ENCODE results near the gene TMEM154. TPM values are rescaled to one million over a fixed set of nuclear protein-coding genes. Genes with fewer than 3 reads are reported as not detected.

Gene TMEM154
- total and polyA plus RNA-seq, 10 of the 15 experiments (the other 5 are each of a cell fraction or from before 2014, with no cell fraction given) = 5.1 to 41.4 (median 18.2) TPM

DNA sequence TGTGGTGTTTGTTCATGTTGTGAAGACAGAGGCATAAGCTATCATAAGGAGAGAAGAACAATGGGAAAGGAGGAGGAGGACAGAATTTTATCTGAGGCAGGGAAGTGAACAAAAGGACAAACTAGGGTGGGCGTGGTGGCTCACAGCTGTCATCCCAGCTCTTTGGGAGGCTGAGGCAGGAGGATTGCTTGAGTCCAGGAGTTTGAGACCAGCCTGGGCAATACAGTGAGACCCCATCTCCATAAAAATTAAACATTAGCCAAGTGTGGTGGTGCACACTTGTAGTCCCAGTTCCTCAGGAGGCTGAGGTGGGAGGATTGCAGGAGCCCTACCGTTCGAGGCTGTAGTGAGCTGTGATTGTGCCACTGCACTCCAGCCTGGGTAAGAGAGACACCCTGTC lies 49.9 kb downstream of the TMEM154 start:
- ChIA-PET SMC1A (ENCODE audit: uncharacterized antibody, unreplicated experiment) (interaction anchor here (0.9 to 18.7 kb wide), 5 partner anchors 10 to 153 kb away, joined by 3 to 555 read pairs (median 5); no protein-coding TSS in a partner anchor), RAD21 (ENCODE audit: unreplicated experiment) (interaction anchor here (1.0 kb wide), 1 partner anchor 171 kb away, joined by 4 read pairs; no protein-coding TSS in a partner anchor), POLR2A (interaction anchor here (0.6 kb wide), 1 partner anchor 101 kb away, joined by 6 read pairs; no protein-coding TSS in a partner anchor), CTCF (interaction anchor here (6.3 kb wide), 1 partner anchor 128 kb away, joined by 49 read pairs; no protein-coding TSS in a partner anchor)
- no peak for FAIRE-seq
- Histone ChIP-seq H3K36me3 (ENCODE audit: control insufficient read depth in 2 of 2, insufficient read depth in 2 of 2, low read length in 1 of 2) (peaks cover 0 to 2% of the 10 kb centered on the region in 2 experiments; a peak in 1 of 4 replicates), H3K9me3 (replicated peaks; ENCODE audit: control insufficient read depth, insufficient read depth, low read length) (no peaks in the 10 kb centered on the region; the same call in 2 of the 3 replicates), H3K4me1 (ENCODE audit: control insufficient read depth, insufficient read depth, low read length) (no peaks in the 10 kb centered on the region), H4K20me1 (ENCODE audit: control insufficient read depth, insufficient read depth) (no peaks in the 10 kb centered on the region), H3K27me3 (replicated peaks in 1 of 2; ENCODE audit: control insufficient read depth in 2 of 2, insufficient read depth in 2 of 2, low read length in 1 of 2) (no peaks in the 10 kb centered on the region), H3K27ac (ENCODE audit: control insufficient read depth, insufficient read depth) (no peak overlapping the region), H3K9ac (ENCODE audit: control insufficient read depth, insufficient read depth, low read length) (no peak overlapping the region), H3K4me3 (no peak overlapping the region), H3K4me2 (ENCODE audit: control insufficient read depth, insufficient read depth) (no peak overlapping the region), H2AFZ (ENCODE audit: control insufficient read depth, low read depth, low read length) (no peak overlapping the region), H3K79me2 (ENCODE audit: control insufficient read depth, insufficient read depth, low read length) (no peaks in the 10 kb centered on the region)
- no peak for DNase-seq (ENCODE audit: low read depth, low spot score)
- 100% methylated on average over 3 of the region's 3 CpGs for WGBS (ENCODE audit: insufficient coverage, insufficient replicate concordance, low lambda C conversion rate, missing lambda C conversion rate)
- ATAC-seq = no peak
- BruUV-seq (replicated peaks) = no TSS peak
- intact Hi-C loops (cut with micrococcal nuclease; ENCODE audit: unreplicated experiment) = no loop called here
- in situ Hi-C loops (cut with MboI) = no loop called here
- TF ChIP-seq IRF4 (IDR thresholded peaks at IDR 0.05; ENCODE audit: low read depth, low read length) = no peak
- no peak for TF ChIP-seq RBBP5 (conservative IDR thresholded peaks at IDR 0.05)
- no peak for TF ChIP-seq ZNF217 (IDR thresholded peaks at IDR 0.05)
- no peak for TF ChIP-seq JUND (IDR thresholded peaks at IDR 0.05; ENCODE audit: low read depth, low read length)
- TF ChIP-seq IRF5 (IDR thresholded peaks at IDR 0.05; ENCODE audit: borderline replicate concordance) = no peak
- TF ChIP-seq PAX8 (IDR thresholded peaks at IDR 0.05) = no peak
- no peak for TF ChIP-seq USF1 (IDR thresholded peaks at IDR 0.05; ENCODE audit: borderline replicate concordance, extremely low read length, insufficient read depth, low read depth, low read length)
- TF ChIP-seq CREB1 (IDR thresholded peaks at IDR 0.05; ENCODE audit: low read depth) = no peak
- no peak for TF ChIP-seq GABPA (IDR thresholded peaks at IDR 0.05; ENCODE audit: low read depth)
- no peak for TF ChIP-seq ZNF24 (IDR thresholded peaks at IDR 0.05)
- TF ChIP-seq IKZF2 (IDR thresholded peaks at IDR 0.05) = no peak
- TF ChIP-seq, protein P1, sequence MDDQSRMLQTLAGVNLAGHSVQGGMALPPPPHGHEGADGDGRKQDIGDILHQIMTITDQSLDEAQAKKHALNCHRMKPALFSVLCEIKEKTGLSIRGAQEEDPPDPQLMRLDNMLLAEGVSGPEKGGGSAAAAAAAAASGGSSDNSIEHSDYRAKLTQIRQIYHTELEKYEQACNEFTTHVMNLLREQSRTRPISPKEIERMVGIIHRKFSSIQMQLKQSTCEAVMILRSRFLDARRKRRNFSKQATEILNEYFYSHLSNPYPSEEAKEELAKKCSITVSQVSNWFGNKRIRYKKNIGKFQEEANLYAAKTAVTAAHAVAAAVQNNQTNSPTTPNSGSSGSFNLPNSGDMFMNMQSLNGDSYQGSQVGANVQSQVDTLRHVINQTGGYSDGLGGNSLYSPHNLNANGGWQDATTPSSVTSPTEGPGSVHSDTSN (IDR thresholded peaks at IDR 0.05; ENCODE audit: insufficient replicate concordance, low read depth, low read length) = no peak
- TF ChIP-seq CBX3 (IDR thresholded peaks at IDR 0.05; ENCODE audit: borderline replicate concordance, low read depth) = no peak
